SU-DHL-6 (cell line): ENCODE results near the gene PRDM15.

ENCODE experiments used
- EZH2phosphoT487 ChIP-seq: fragments of 200-600 bp; sonication (generic), shearing (Covaris generic); conservative IDR thresholded peaks from 2 replicates; pipeline ENCODE4 v1.6.1; 2018; ENCODE audit warnings: mild to moderate bottlenecking, antibody characterized with exemption, low read length, moderate library complexity, mixed read lengths
- TF ChIP-seq, protein P1 (sequence below): fragments of 200-600 bp; sonication (generic); IDR thresholded peaks from one replicate; pipeline ENCODE4 v1.5.1; 2017; ENCODE audit warnings: antibody characterized with exemption, mild to moderate bottlenecking, low read length, moderate library complexity; ENCODE audit not compliant: insufficient read depth, poor library complexity, severe bottlenecking

GRCh38 chr21:41761934-41762635 lies 117.1 kb downstream of the PRDM15 start:
- TF ChIP-seq, protein P1, sequence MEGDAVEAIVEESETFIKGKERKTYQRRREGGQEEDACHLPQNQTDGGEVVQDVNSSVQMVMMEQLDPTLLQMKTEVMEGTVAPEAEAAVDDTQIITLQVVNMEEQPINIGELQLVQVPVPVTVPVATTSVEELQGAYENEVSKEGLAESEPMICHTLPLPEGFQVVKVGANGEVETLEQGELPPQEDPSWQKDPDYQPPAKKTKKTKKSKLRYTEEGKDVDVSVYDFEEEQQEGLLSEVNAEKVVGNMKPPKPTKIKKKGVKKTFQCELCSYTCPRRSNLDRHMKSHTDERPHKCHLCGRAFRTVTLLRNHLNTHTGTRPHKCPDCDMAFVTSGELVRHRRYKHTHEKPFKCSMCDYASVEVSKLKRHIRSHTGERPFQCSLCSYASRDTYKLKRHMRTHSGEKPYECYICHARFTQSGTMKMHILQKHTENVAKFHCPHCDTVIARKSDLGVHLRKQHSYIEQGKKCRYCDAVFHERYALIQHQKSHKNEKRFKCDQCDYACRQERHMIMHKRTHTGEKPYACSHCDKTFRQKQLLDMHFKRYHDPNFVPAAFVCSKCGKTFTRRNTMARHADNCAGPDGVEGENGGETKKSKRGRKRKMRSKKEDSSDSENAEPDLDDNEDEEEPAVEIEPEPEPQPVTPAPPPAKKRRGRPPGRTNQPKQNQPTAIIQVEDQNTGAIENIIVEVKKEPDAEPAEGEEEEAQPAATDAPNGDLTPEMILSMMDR: no peak
- TF ChIP-seq EZH2phosphoT487: no peak
